Measurements from ENCODE around the gene TGFB3.
"Not testable (repeated sequence)": the region's sequence is repeated elsewhere in the genome, so short reads cannot be mapped to it uniquely, and the experiment has no call there.

Gene TGFB3

GRCh38 chr14:75944607-75945241, 37.1 kb downstream of the TGFB3 start:
- DNase-seq, result no peak

- no peak for DNase-seq
Measured at GRCh38 chr14:75941030-75941429, 40.8 kb downstream of the TGFB3 start.

GRCh38 chr14:75939200-75939599, 42.6 kb downstream of the TGFB3 start:
- no peak for DNase-seq

GRCh38 chr14:75934998-75935628, 46.7 kb downstream of the TGFB3 start:
- no peak for DNase-seq

GRCh38 chr14:75933712-75934296, 48.0 kb downstream of the TGFB3 start:
- no peak for DNase-seq

GRCh38 chr14:75928690-75929181, 53.1 kb downstream of the TGFB3 start:
- DNase-seq, result no peak

GRCh38 chr14:75927564-75928087, 54.2 kb downstream of the TGFB3 start:
- no peak for DNase-seq

GRCh38 chr14:75926431-75927115, 55.2 kb downstream of the TGFB3 start:
- no peak for DNase-seq

- DNase-seq, result not testable (repeated sequence)
Measured at GRCh38 chr14:75925141-75925840, 56.5 kb downstream of the TGFB3 start.

- DNase-seq, result not testable (repeated sequence)
Measured at GRCh38 chr14:75920421-75920820, 61.4 kb downstream of the TGFB3 start.

GRCh38 chr14:75917946-75918335, 63.9 kb downstream of the TGFB3 start:
- no peak for DNase-seq

- DNase-seq, result no peak
Measured at GRCh38 chr14:75917322-75917945, 64.4 kb downstream of the TGFB3 start.

GRCh38 chr14:75915045-75915444, 66.8 kb downstream of the TGFB3 start:
- DNase-seq, result no peak

GRCh38 chr14:75913183-75913582, 68.6 kb downstream of the TGFB3 start:
- no peak for DNase-seq

GRCh38 chr14:75911883-75912282, 69.9 kb downstream of the TGFB3 start:
- DNase-seq, result no peak

GRCh38 chr14:75910048-75910447, 71.7 kb downstream of the TGFB3 start:
- no peak for DNase-seq

- no peak for DNase-seq
Measured at GRCh38 chr14:75909630-75910029, 72.2 kb downstream of the TGFB3 start.

All from NCI-H526 treated with DMSO at 0.1 percent for 48 hours (cell line).